Esophagus squamous epithelium (tissue), 4 donors: Measurements from ENCODE around the gene MAP6.

Source experiments
- CTCF ChIP-seq, 6 experiments: fragments of 450-650 bp in 4 of 6; fragments of 200-600 bp in 2 of 6; sonication (generic) in 2 of 6; IDR thresholded peaks; one replicate each; pipeline ENCODE4 v1.5.1; 2016 to 2019; ENCODE audit warnings: antibody characterized with exemption in 6 of 6, mild to moderate bottlenecking in 4 of 6, moderate library complexity in 4 of 6
- POLR2A ChIP-seq, 4 donors: fragments of 450-650 bp; IDR thresholded peaks; one replicate each; pipeline ENCODE4 v1.6.1; 2017; ENCODE audit warnings: antibody characterized with exemption in 4 of 4, mild to moderate bottlenecking in 4 of 4, moderate library complexity in 3 of 4

DNA sequence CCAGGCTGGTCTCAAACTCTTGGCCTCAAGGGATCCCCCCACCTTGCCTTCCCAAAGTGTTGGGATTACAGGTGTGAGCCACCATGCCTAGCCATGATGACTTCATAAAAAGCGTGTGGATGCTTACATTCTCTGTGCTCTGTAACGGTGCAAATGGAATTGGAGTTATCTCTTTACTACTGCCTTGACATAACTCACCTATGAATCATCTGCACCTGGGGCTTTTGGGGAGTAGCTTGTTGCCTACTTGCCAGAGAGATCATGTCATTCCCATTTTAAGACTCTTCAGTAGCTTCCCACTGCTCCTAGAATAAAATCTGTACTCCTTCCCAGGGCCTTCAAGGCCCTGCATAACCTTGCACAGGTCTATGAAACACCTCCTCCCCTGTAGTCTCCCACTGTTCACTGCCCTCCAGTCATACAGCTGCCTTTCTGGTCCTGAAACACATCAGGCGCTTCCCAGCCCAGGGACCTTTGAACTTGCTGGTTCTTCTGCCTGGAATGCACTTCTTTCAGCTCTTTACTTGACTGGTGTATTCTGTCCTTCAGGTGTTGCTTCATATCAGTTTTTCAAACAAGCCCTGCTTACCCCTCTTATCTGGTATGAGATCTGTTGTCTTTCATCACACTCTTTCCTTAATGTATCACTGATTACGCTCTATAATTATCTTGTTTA lies 29.2 kb upstream of the MAP6 start:
- TF ChIP-seq CTCF (IDR thresholded peaks at IDR 0.05) (no peak), POLR2A (IDR thresholded peaks at IDR 0.05) (no peak)
